GM18519 (cell line): ENCODE measurements around the gene CORO2A.

Experiments
- ATAC-seq: cut with Tn5 transposase; IDR thresholded peaks from one replicate; pipeline ENCODE4 v1.9.1; 2021; ENCODE audit warnings: mild to moderate bottlenecking, moderate library complexity; ENCODE audit not compliant: unreplicated experiment, low FRiP score

CORO2A gene

DNA sequence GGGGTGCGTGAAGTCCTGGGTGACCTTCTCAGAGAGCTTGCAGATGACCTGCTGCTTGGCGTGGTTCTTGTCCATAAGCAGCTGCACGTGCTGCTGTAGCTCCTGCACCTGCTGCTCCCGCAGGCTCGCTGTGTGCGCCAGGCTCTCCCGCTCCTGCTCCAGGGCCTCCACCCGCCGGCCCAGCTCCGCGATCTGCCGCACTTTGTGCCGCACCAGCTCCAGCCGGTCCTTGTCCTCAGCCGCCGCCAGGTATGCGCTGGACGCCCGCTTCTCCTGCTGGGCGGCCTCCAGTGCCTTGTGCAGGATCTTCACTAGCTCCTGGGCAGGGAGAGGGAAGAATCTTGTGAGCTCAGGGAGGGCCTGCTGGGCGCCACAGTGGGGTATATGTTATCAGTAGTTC, 28.5 kb upstream of the CORO2A start:
- ATAC-seq: no peak

- no peak for ATAC-seq
These were observed 27.4 kb upstream of the CORO2A start for GRCh38 chr9:98219794-98220370.

DNA sequence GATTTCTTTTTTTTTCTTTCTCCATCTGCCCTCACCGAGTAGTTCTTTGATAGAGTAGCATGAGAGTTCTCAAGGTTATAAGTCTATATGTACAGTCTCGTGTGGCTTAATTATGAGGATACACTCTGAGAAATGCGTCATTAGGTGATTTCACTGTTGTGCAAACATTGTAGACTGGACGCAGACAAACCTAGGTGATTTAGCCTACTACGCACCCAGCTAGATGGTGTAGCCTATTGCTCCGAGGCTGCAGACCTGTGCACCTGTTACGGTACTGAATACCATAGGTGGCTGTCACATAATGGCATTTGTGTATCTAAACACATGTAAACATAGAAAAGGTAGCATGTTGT, 26.9 kb upstream of the CORO2A start:
- no peak for ATAC-seq

DNA sequence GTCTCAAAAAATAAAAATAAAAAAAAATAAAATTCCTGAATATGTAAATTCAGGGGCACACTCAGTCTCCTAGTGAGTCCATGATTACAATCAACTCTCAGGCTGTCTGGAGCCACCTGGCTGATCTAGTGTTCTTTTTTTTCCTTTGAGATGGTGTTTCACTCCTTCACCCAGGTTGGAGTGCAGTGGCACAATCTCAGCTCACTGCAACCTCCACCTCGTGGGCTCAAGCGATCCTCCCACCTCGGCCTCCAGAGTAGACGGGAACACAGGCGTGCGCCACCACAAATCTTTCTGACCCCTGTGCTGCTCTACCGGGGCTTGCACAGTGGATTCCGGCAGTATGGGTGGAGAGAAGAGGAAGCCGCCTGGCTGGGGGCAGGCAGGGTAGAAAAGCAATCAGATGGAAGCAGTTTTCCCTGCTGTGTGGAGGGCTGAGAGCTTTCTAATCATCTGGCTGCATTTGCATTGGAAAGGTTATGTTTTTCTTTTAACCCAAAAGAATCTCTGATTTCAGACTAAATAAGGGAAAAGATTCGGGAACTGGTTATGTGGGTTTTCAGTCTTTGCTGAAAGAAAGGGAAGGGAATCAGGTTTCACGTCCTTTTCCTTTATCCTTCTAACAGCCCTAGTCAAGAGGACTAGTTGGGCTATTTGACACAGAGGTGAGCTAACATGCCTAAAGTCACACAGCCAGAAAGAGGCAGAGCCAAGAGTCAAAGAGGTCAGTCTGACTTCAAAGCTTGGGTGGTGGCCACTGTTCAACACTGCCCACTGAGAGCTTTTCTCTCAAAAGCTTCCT, 26.3 kb upstream of the CORO2A start:
- ATAC-seq: no peak

DNA sequence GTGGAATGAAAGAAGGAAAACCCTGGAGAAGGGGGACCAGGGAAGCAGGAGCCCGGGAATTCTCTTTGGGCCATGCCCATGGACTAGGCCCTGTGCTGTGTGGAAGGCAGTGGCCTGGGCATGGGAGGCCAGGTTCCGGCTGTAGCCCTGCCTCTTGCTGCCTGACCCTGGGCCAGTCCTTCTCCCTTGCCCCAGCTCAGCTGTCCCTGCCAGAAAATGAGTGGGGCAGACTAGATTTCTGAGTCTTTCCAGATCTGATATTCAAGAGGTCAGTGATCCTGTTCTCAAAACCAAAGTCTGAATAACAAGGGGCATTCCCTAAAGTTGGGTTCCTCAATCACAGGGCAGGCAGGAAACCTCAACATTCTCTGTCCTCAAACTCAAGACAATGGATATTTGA, 24.8 kb upstream of the CORO2A start:
- ATAC-seq: no peak

GRCh38 chr9:98216391-98216790, 24.0 kb upstream of the CORO2A start:
- ATAC-seq: no peak

DNA sequence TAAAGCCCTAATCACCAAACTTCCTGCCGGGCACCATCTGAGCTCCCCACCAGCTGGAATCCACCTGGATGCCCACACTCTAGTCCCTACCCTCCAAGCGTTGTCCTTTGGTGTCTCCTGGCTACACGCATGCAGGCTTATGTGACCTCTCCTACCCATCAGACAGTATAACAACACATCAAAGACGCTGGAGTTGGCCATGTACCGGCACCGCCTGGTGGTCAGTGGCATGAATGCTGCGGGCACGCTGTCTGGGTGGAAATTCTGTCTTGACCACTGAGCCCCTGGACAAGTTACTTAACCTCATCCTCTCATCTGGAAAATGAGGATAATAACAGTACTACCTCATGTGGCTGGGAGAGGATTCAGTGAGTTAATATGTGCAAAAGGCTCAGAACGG, 23.4 kb upstream of the CORO2A start:
- no peak for ATAC-seq

- ATAC-seq: no peak
These were observed 22.8 kb upstream of the CORO2A start for GRCh38 chr9:98215271-98215670.

DNA sequence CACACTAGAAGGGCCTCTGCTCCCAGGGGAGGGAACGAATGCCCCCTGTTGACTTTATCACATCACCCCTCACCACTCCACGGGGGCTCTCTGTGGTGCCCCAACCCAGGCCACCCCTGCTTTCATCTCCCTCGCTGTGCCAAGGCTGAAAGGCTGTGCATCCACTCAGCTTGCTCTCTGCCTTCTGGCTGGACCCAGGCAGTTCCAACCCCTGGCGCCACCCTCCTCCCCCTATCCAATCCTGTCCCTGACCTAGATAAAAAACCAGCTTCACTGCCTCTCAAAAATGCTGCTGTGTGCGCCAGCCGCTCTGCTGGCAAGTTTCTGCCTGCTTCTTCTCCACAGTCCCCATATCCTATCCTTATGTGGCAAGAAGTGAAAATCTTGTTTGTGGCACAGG, 22.4 kb upstream of the CORO2A start:
- no peak for ATAC-seq

DNA sequence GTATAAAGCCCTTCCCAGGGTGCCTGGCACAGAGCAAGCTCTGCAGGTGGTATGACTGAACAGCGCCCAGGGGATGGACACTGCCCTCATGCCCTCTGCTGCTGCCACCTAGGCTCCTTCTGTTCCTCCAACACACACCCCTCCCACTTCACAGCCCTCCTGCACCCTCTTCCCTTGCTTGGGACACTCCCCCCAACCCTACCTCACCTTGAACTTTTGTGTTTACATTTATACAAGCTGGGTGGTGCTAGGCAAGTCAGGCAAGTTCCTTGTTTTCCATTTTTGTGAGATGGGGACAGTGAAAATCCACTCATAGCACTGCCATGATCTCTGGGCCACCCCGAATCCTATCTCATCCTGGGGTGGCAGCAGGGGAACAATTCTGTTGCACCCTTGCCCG, 18.8 kb upstream of the CORO2A start:
- no peak for ATAC-seq

- ATAC-seq: no peak
These were observed 18.0 kb upstream of the CORO2A start for GRCh38 chr9:98210435-98210834.

DNA sequence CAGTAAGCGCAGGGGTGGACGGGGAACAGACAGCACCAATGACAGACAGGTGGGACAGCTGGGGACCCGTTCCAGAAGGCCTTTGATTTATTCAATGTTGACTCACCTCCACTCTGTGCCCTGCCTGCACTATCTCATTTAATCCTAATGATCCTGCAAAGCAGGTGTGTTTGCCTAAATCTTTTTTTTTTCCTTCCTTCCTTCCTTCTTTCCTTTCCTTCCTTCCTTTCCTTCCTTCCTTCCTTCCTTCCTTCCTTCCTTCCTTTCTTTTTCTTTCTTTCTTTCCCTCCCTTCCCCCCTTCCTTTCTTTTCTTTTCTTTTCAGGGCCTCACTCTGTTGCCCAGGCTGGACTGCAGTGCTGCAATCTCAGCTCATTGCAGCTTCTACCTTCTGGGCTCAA, 17.1 kb upstream of the CORO2A start:
- no peak for ATAC-seq

DNA sequence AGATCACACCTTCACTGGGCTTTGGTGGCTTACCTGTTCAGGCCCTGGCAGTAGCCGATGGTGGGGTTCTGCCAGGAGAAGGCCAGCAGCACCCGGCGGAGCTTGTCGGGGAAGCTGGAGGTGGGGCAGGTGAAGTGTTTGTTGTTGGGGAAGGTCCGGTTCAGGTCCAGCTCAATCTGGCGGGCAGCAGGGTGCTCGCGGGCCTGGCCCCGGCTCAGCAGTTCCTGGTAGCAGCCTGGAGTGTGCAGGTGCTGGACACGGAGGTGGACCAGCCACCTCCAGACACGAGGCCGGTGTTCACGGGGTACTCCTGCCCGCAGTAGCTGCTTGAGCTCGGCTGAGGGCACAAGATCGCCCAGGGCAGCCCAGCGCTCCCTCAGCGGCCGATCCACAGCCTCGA, 16.2 kb upstream of the CORO2A start:
- ATAC-seq: no peak

DNA sequence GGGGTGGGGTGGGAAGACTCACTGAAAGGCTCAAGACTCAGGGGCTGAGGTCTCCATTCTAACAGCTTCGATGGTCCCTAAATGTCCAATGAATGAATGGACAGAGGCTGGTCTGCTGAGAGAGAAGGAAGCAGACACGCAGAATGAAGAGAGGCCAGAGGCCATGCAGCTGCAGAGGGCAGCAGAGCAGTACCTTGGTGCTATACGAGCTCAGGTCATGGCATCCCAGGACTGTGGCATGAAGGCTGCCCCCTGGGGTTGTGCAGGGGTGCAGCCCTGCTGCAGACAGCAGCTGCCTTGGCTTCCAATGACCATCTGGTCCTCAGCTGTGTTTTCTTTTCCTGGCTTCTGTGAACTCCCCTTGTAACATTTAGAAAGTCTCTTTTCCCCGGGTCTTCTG, 15.2 kb upstream of the CORO2A start:
- no peak for ATAC-seq

DNA sequence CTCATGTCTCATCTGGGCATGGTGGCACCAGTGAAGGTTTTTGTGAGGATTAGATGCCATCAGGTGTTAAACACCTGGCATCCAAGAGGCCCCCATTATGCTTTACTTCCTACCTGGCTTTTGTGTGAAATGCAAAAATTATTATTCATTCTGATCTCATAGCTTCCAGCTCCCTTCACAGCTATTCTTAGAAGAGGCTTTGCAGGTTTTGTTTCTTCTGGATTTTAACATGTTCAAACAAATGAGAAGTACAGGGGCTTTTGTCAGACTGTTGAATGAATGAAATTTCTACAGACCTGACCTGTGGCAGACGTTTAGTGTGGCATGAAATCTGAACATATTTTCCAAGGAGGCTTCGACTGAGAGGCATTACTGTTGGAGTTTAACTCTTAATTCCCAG, 14.3 kb upstream of the CORO2A start:
- no peak for ATAC-seq

- no peak for ATAC-seq
These were observed 12.3 kb upstream of the CORO2A start for GRCh38 chr9:98204692-98205091.

- ATAC-seq: no peak
These were observed 10.7 kb upstream of the CORO2A start for GRCh38 chr9:98203153-98203552.

- ATAC-seq: no peak
These were observed 9.8 kb upstream of the CORO2A start for GRCh38 chr9:98202252-98202651.

DNA sequence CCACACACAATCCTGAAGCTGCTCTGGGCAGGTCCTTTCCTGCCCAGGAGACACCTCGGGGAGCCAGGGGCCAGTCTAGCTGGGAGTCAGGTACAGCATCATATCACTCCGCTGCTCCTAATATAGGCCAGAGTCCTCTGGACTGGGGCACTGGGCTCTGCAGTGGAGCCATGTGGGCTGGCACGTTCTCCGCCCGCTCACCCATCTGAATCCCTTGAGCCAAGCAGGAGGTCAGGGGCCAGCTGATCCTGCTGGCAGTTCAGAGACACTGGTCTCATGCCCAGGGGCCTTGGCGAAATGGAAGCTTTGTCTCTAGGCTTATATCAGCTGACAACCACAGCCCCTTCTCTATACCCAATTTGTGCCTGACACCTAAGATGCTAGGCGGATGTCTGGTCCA, 9.3 kb upstream of the CORO2A start:
- ATAC-seq: no peak

GRCh38 chr9:98201102-98201501, 8.7 kb upstream of the CORO2A start:
- no peak for ATAC-seq

DNA sequence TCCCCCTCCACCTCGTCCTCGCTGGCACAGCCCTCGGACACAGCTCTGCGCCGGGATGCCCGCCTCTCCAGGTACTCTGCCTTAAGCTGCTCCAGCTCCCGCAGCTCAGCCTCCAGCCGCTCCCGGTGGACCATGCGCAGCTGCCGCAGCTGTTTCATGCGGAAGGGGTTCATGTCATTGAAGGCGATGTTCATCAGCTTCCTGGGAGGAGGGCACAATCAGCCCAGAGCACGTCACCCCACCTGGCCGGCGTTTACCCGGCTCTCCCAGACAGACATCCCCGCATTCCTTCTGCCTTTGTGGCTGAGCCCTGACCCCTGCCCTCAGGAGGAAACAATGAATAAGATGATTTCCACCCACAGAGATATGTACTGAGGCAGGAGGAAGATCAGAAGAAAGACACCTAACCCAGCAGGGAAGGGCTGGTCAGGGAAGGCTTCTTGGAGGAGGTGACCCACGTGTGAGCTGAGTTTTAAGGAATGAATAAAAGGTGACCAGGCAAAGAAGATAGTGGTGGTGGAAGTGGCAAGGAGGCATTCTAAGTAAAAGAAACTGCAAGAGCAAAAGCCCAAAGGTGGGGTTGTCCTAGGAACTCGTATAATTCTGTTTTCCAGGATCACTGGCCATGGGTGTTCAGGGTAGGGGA, 7.1 kb upstream of the CORO2A start:
- no peak for ATAC-seq

DNA sequence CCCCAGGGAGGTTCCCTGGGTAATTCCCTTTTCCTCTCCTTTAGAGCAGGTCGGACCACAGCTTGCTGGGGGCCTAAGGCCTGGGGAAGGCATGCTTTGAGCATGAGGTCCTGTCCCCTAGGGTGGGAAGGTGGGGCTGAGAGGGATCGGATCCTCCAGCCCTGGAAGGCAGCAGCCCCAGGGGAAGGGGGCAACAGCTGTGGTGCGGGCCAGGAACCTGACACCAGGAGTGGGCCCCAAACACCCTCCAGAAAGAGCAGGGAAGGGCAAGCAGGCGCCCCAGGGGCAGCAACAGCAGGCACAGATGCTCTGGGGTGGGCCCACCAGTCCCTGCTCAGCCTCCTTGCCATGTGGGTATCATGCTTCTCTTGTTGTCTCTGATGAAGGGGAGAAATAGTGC, 3.2 kb upstream of the CORO2A start:
- no peak for ATAC-seq
